Measurements from ENCODE around the gene FBXL12. TPM values are rescaled to one million over a fixed set of nuclear protein-coding genes. Genes with fewer than 3 reads are reported as not detected.
A peak's percentile ranks its signal among the peaks of the same experiment; 100 is the strongest.
"Not testable (repeated sequence)": the region's sequence is repeated elsewhere in the genome, so short reads cannot be mapped to it uniquely, and the experiment has no call there.

Gene FBXL12
- total RNA-seq, 6 donors from 2014 or later = 14.8 to 48.2 (median 32.3) TPM

DNA sequence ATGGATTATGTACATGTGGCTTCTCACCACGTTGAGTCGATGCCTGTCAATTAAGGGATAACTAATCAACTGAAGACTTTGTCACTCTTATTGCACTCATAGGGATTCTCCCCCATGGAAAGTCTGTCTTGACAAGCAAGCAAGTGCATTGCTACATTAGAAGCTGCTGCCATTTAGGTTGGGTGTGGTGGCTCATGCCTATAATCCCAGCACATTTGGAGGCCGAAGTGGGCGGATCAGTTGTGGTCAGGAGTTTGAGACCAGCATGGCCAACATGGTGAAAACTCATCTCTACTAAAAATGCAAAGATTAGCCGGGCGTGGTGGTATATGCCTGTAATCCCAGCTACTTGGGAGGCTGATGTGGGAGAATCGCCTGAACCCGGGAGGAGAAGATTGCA is 32.1 kb downstream of the FBXL12 start:
- Histone ChIP-seq H3K4me1 (peaks cover 12 to 25% (median 18%) of the 10 kb centered on the region in 4 donors), H3K4me3 (peak overlapping the region in 1 of 4 donors; percentile 89), H3K27ac (peak overlapping the region in 3 of 4 donors; percentile 97 to 98 (median 98)), H3K9me3 (no peaks in the 10 kb centered on the region), H3K27me3 (no peaks in the 10 kb centered on the region), H3K36me3 (no peaks in the 10 kb centered on the region)
- DNase-seq = no peak
- TF ChIP-seq, protein P1, sequence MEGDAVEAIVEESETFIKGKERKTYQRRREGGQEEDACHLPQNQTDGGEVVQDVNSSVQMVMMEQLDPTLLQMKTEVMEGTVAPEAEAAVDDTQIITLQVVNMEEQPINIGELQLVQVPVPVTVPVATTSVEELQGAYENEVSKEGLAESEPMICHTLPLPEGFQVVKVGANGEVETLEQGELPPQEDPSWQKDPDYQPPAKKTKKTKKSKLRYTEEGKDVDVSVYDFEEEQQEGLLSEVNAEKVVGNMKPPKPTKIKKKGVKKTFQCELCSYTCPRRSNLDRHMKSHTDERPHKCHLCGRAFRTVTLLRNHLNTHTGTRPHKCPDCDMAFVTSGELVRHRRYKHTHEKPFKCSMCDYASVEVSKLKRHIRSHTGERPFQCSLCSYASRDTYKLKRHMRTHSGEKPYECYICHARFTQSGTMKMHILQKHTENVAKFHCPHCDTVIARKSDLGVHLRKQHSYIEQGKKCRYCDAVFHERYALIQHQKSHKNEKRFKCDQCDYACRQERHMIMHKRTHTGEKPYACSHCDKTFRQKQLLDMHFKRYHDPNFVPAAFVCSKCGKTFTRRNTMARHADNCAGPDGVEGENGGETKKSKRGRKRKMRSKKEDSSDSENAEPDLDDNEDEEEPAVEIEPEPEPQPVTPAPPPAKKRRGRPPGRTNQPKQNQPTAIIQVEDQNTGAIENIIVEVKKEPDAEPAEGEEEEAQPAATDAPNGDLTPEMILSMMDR (IDR thresholded peaks at IDR 0.05) = no peak
- TF ChIP-seq POLR2A (IDR thresholded peaks at IDR 0.05) = no peak
- WGBS, 2 donors = 96 to 97% methylated on average over 8 of the region's 8 CpGs
- ATAC-seq (ENCODE audit: low FRiP score in 2 of 2) = no peak

DNA sequence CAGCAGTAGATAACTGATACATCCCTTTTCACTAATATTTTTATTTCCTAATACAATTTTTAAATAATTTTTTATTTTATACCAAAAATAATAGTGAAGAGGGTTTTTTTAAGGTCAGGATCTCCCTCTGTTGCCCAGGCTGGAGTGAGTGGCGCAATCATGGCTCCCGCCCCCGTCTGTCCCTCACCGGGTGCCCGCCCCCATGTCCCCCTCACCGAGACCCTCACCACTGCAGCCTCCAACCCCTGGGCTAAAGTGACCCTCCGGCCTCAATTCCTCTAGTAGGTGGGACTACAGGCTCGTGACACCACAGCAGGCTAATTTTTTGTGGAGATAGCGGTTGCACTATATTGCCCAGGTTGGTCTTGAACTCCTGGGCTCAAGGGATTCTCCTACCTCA is 32.5 kb downstream of the FBXL12 start:
- no peaks in the 10 kb centered on the region for H3K9me3 ChIP-seq
- WGBS, 2 donors = 38 to 45% methylated on average over 9 of the region's 9 CpGs
- peak overlapping the region; percentile 94 to 98 (median 98) for H3K27ac ChIP-seq
- H3K4me3 ChIP-seq = peak overlapping the region; percentile 66 to 89 (median 78)
- TF ChIP-seq POLR2A (IDR thresholded peaks at IDR 0.05) = no peak
- TF ChIP-seq, protein P1 (IDR thresholded peaks at IDR 0.05) = no peak
- TF ChIP-seq POLR2AphosphoS5 (IDR thresholded peaks at IDR 0.05) = no peak
- TF ChIP-seq EP300 (IDR thresholded peaks at IDR 0.05) = no peak
- DNase-seq (peak; percentile 22 to 52), ATAC-seq (ENCODE audit: low FRiP score in 2 of 2) (no peak)
- no peaks in the 10 kb centered on the region for H3K36me3 ChIP-seq
- peaks cover 10 to 25% (median 17%) of the 10 kb centered on the region in 4 donors for H3K4me1 ChIP-seq
- H3K27me3 ChIP-seq = no peaks in the 10 kb centered on the region

DNA sequence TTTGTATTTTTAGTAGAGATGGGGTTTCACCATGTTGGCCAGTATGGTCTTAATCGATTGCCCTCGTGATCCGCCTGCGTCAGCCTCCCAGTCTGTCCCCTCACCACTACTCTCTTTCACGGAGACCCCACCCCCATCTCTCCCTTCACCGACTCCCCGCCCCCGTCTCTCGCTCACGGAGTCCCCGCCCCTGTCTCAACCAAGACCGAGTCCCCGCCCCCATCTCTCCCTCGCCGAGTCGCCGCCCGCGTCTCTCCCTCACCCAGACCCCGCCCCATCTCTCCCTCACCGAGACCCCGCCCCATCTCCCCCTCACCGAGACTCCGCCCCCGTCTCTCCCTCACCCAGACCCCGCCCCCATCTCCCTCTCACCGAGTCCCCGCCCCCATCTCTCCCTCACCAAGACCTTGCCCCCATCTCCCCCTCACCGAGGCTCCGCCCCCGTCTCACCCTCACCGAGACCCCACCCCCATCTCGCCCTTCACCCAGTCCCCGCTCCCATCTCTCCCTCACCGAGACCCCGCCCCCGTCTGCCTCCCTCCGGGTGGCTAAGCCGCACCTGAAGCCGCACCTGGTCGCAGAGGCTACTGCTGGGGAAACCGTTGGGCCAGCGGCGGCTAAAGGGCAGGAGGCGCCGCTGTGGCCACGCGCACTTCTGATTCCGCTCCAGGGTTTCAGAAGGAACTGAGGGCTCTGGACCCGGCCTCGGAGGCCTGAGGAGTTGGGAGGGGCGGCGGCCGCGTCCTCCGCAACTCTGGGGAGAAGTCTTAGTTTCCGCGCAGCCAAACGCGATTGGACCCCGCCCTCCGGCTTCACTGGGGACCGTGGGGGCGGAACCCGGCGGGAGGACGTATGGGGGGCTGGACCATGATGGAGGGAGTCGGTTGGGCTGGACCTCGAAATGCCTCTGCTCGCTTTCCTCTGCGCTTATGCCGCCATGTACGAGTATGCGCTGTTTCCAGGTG is 33.2 kb downstream of the FBXL12 start:
- no peaks in the 10 kb centered on the region for H3K27me3 ChIP-seq
- peaks cover 6 to 20% (median 15%) of the 10 kb centered on the region in 4 donors for H3K4me1 ChIP-seq
- no peaks in the 10 kb centered on the region for H3K9me3 ChIP-seq
- TF ChIP-seq EP300 (IDR thresholded peaks at IDR 0.05) = no peak
- peak in 3 of 4 donors; percentile 75 to 96 (median 89) for TF ChIP-seq POLR2A (IDR thresholded peaks at IDR 0.05)
- TF ChIP-seq, protein P1 (IDR thresholded peaks at IDR 0.05) = peak in 1 of 6 experiments; percentile 4
- peak; percentile 85 to 90 for TF ChIP-seq POLR2AphosphoS5 (IDR thresholded peaks at IDR 0.05)
- peak; percentile 95 to 97 for ATAC-seq (ENCODE audit: low FRiP score in 2 of 2)
- no peaks in the 10 kb centered on the region for H3K36me3 ChIP-seq
- H3K27ac ChIP-seq = peak overlapping the region; percentile 94 to 98 (median 98)
- peak; percentile 96 to 99 for DNase-seq
- H3K4me3 ChIP-seq = peak overlapping the region; percentile 66 to 89 (median 78)
- WGBS, 2 donors = 0 to 1% methylated on average over 45 to 49 of the region's 74 CpGs

DNA sequence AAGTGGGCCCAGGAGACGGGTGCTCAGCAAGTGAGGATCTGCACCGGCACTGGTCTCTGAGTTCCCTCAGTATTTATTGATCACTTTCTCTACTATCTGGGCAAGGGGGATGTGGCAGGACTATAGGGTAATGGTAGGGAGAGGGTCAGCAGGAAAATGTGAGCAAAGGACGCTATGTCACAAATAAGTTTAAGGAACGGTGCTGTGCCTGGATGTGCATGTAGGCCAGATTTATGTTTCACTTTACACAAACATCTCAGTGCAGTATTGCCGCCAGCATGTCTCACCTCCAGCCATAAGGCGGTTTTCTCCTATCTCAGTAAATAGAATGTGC is 34.7 kb downstream of the FBXL12 start:
- not testable (repeated sequence) for H3K27me3 ChIP-seq

DNA sequence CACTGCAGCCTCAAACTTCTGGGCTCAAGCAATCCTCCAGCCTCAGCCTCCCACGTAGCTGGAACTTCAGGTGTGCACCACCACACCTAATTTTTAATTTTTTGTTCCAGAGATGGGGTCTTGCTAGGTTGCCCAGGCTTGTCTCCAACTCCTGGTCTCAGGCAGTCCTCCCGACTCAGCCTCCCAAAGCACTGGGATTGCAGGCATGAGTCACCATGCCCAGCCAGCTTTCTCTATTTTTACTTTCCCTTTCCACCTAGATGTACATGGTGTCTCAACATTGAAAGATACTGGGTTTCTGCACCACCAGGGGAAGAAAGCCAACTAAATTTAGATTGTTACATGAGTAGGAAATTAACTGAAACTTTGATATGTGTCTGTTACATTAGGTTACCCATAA is 36.5 kb downstream of the FBXL12 start:
- H3K4me1 ChIP-seq = peaks cover 6 to 20% (median 15%) of the 10 kb centered on the region in 4 donors
- no peaks in the 10 kb centered on the region for H3K27me3 ChIP-seq
- TF ChIP-seq POLR2AphosphoS5 (IDR thresholded peaks at IDR 0.05) (no peak), EP300 (IDR thresholded peaks at IDR 0.05) (no peak), POLR2A (IDR thresholded peaks at IDR 0.05) (no peak)
- TF ChIP-seq, protein P1 (IDR thresholded peaks at IDR 0.05) = no peak
- no peaks in the 10 kb centered on the region for H3K9me3 ChIP-seq
- DNase-seq (no peak), ATAC-seq (ENCODE audit: low FRiP score in 2 of 2) (no peak)
- H3K4me3 ChIP-seq = no peak overlapping the region
- WGBS, 2 donors = 88 to 94% methylated on average over 2 of the region's 2 CpGs
- no peak overlapping the region for H3K27ac ChIP-seq
- no peaks in the 10 kb centered on the region for H3K36me3 ChIP-seq

More for the DNA sequence above, 34.7 kb downstream of the FBXL12 start:
- H3K4me1 ChIP-seq = peaks cover 6 to 20% (median 15%) of the 10 kb centered on the region in 4 donors
- not testable (repeated sequence) for DNase-seq; H3K9me3 ChIP-seq; ATAC-seq (ENCODE audit: low FRiP score in 2 of 2); H3K36me3 ChIP-seq
- H3K4me3 ChIP-seq = peak overlapping the region in 1 of 4 donors; percentile 79
- WGBS, 2 donors = 82 to 95% methylated on average over 6 of the region's 6 CpGs
- H3K27ac ChIP-seq = peak overlapping the region in 2 of 4 donors; percentile 8 to 32

Data from upper lobe of left lung (tissue), 6 donors.